Superior temporal gyrus (tissue), 1 donor: ENCODE measurements around the gene FAM221B.

Experiments used
- DNase-seq: peaks from one replicate; pipeline ENCODE4 v3.0.0-alpha.2; 2016; ENCODE audit errors: extremely low spot score

The FAM221B gene

GRCh38 chr9:35828716-35829083 lies at the start of gene FAM221B:
Gene FAM221B, minus strand, starts transcription at chr9:35828732. Its CDS starts 2,571 bp downstream, at chr9:35826161.
- DNase-seq: no peak

GRCh38 chr9:35872505-35872904 lies 44.0 kb upstream of the FAM221B start:
- DNase-seq: peak; percentile 19

GRCh38 chr9:35871545-35871944 lies 43.0 kb upstream of the FAM221B start:
- no peak for DNase-seq

GRCh38 chr9:35870351-35870923 lies 41.9 kb upstream of the FAM221B start, which contains the start of gene OR13J1:
Gene OR13J1, minus strand, starts transcription at chr9:35870401. Its CDS starts 0 bp downstream, at chr9:35870401.
- no peak for DNase-seq

GRCh38 chr9:35869621-35870216 lies 41.2 kb upstream of the FAM221B start:
- no peak for DNase-seq

GRCh38 chr9:35868933-35869332 lies 40.4 kb upstream of the FAM221B start:
- no peak for DNase-seq

GRCh38 chr9:35867538-35867937 lies 39.0 kb upstream of the FAM221B start:
- DNase-seq: no peak

GRCh38 chr9:35864695-35865255 lies 36.2 kb upstream of the FAM221B start:
- DNase-seq: no peak

- DNase-seq: no peak
Observed at GRCh38 chr9:35863583-35863982, 35.1 kb upstream of the FAM221B start.

GRCh38 chr9:35862328-35862727 lies 33.8 kb upstream of the FAM221B start:
- no peak for DNase-seq

GRCh38 chr9:35861161-35861897 lies 32.8 kb upstream of the FAM221B start:
- no peak for DNase-seq

GRCh38 chr9:35859990-35860339 lies 31.4 kb upstream of the FAM221B start:
- DNase-seq: no peak

- DNase-seq: peak; percentile 24
Observed at GRCh38 chr9:35859310-35859989, 30.9 kb upstream of the FAM221B start.

GRCh38 chr9:35858458-35858857 lies 29.9 kb upstream of the FAM221B start:
- no peak for DNase-seq

- no peak for DNase-seq
Observed at GRCh38 chr9:35856882-35857281, 28.4 kb upstream of the FAM221B start.

- no peak for DNase-seq
Observed at GRCh38 chr9:35856206-35856605, 27.7 kb upstream of the FAM221B start.

GRCh38 chr9:35854091-35854762 lies 25.7 kb upstream of the FAM221B start:
- DNase-seq: no peak

- DNase-seq: no peak
Observed at GRCh38 chr9:35852876-35853865, 24.6 kb upstream of the FAM221B start.

GRCh38 chr9:35852267-35852815 lies 23.8 kb upstream of the FAM221B start:
- DNase-seq: no peak
